ENCODE results near the gene TMEM161A. TPM values are rescaled to one million over a fixed set of nuclear protein-coding genes. Genes with fewer than 3 reads are reported as not detected.

TMEM161A gene
- total RNA-seq, 1 donor from 2014 or later, result 45.2 TPM

DNA sequence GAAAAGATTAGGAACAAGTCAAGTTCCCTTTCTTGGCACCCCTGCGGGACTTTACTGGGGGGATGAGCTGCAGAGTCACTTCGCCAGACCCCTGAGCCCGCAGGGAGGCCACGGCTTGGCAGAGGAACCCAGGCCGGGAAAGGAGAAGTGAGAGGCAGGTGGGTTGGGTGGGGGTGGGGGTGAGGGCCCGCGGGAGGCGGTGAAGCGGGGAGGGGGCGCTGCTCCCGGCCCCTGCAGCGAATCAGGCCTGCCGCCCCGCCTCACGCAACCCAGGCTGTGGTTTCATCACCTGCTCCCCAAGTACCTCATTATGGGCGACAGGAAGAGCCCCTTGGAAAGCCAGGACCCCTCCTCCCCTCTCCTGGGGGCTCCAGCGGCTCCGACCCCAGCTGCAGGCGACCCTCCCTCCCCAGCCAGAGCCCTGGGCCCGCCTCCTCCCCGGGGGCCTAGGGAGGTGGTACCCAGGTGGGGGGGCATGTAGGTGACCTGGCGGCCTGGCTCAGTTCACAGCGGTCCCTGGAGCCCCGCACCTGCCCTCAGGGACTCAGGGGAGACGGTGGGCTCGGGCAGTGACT, 22.3 kb upstream of the TMEM161A start:
- TF ChIP-seq, protein P1, sequence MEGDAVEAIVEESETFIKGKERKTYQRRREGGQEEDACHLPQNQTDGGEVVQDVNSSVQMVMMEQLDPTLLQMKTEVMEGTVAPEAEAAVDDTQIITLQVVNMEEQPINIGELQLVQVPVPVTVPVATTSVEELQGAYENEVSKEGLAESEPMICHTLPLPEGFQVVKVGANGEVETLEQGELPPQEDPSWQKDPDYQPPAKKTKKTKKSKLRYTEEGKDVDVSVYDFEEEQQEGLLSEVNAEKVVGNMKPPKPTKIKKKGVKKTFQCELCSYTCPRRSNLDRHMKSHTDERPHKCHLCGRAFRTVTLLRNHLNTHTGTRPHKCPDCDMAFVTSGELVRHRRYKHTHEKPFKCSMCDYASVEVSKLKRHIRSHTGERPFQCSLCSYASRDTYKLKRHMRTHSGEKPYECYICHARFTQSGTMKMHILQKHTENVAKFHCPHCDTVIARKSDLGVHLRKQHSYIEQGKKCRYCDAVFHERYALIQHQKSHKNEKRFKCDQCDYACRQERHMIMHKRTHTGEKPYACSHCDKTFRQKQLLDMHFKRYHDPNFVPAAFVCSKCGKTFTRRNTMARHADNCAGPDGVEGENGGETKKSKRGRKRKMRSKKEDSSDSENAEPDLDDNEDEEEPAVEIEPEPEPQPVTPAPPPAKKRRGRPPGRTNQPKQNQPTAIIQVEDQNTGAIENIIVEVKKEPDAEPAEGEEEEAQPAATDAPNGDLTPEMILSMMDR (conservative IDR thresholded peaks at IDR 0.05), result no peak
- Mint-ChIP-seq H3K27me3 (no peaks in the 10 kb centered on the region), H3K36me3 (no peaks in the 10 kb centered on the region), H3K27ac (no peak overlapping the region), H3K9me3 (no peaks in the 10 kb centered on the region), H3K4me3 (no peak overlapping the region), H3K4me1 (ENCODE audit: unreplicated experiment) (no peaks in the 10 kb centered on the region)
- DNase-seq (ENCODE audit: extremely low spot score, unreplicated experiment), result no peak

DNA sequence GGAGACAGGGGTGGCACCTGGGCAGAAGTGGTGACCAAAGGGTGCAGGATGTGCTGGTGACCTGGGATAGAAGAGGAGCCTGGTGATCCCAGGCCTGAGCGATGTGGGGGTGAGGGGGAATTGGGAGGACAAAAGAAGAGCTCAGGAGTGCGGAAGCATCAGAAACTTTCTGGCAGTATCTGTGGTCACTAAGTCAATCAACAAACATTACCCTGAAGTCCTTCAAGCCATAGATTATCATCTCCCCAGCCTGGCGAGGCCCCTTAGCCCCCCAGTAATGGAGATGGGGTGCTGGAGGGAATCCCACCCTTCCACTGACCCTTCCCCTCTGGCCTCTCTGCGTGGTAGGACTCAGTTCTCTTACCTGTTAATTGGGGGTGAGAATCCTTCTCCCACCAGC, 21.3 kb upstream of the TMEM161A start:
- TF ChIP-seq, protein P1 (conservative IDR thresholded peaks at IDR 0.05), result no peak
- H3K9me3 Mint-ChIP-seq, result no peaks in the 10 kb centered on the region
- no peak for DNase-seq (ENCODE audit: extremely low spot score, unreplicated experiment)
- H3K27ac Mint-ChIP-seq, result no peak overlapping the region
- no peaks in the 10 kb centered on the region for H3K36me3 Mint-ChIP-seq
- no peaks in the 10 kb centered on the region for H3K27me3 Mint-ChIP-seq
- no peak overlapping the region for H3K4me3 Mint-ChIP-seq
- H3K4me1 Mint-ChIP-seq (ENCODE audit: unreplicated experiment), result no peaks in the 10 kb centered on the region

DNA sequence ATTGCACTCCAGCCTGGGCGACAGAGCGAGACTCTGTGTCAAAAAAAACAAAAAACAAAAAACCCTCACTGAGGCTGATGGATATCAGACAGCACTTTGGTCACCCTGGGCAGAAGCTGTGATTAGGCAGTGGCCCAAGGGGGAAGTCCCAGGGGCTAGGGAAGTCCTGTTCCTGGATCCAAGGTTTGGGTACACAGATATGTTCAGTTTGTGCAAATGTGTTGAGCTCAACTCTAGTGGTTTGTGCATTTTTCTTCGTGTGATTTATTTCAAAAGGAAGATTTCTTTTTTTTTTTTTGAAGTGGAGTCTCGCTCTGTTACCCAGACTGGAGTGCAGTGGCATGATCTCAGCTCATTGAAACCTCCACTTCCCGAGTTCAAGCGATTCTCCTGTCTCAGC, 19.5 kb upstream of the TMEM161A start:
- Mint-ChIP-seq H3K4me1 (ENCODE audit: unreplicated experiment) (no peaks in the 10 kb centered on the region), H3K4me3 (no peak overlapping the region), H3K27ac (no peak overlapping the region), H3K36me3 (no peaks in the 10 kb centered on the region), H3K27me3 (no peaks in the 10 kb centered on the region), H3K9me3 (no peaks in the 10 kb centered on the region)
- TF ChIP-seq, protein P1 (conservative IDR thresholded peaks at IDR 0.05), result no peak
- no peak for DNase-seq (ENCODE audit: extremely low spot score, unreplicated experiment)

DNA sequence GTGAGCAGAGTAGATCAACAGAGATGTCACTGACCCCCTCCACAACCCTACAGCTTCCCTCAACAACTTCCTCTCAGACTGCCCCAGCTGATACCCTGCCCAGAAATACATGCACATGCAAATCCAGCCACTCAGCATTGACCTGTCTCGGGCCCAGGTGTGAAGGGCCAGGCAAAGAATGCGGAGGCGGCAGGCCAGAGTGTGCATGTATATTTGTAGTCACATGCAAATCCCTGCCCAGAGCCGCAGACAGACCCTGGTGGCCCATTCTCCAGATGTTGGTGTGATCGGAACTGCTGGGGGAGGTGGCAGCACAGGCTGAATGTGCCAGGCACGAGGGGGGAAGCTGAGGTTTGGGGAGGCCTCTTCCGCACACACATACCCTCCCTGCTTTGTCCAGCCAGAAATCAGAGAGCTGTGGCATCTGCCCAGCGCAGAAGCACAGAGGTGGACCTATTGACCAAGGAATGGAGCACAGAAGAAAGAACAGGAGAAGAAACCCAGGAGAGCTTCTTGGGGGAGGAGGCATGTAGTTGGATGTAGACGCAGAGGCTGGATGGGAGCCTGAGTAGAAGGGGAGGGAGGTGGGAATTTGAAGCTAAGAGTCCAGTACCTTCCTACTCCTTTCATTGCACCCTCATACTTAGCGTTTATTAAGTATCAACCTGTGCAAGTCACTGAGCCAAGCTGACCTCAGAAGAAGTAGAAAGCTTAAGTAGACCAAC, 17.4 kb upstream of the TMEM161A start:
- TF ChIP-seq, protein P1 (conservative IDR thresholded peaks at IDR 0.05), result no peak
- DNase-seq (ENCODE audit: extremely low spot score, unreplicated experiment), result no peak
- Mint-ChIP-seq H3K4me3 (no peak overlapping the region), H3K27ac (no peak overlapping the region), H3K9me3 (no peaks in the 10 kb centered on the region), H3K36me3 (no peaks in the 10 kb centered on the region), H3K27me3 (no peaks in the 10 kb centered on the region), H3K4me1 (ENCODE audit: unreplicated experiment) (no peaks in the 10 kb centered on the region)

DNA sequence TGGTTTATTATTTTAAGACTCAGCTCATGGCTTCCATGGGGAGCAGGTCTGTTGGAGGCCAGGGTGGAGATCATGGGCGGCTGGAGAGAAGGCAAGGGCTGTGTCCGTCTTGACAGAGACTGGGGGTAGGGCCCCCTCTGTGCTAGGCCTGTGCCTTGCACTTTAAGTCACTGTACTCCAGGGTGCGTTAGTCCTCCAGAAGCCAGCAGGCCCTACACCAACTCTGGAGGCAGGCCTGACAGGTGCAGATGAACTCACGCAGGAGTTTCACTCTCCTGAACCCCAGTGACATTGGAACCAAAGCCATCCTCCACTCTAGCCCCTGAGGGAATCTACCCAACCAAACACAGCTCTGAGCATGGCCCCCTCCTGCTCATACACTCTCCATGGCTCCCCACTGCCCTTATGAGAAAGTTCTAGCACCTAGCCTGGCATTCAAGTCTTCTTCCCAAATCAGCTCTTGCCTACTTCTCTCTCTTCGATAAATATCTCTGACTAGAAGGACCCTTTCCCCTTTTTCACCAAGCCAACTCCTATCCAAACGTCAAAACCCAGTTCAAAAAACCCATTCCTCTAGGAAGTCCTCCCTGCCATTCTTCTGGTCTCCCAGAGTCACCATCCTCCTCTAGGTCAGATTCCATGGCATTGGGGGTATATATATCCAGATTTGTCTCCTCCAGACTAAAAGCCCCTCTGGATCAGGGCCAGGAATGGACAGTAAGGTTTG, 16.7 kb upstream of the TMEM161A start:
- no peak for DNase-seq (ENCODE audit: extremely low spot score, unreplicated experiment)
- Mint-ChIP-seq H3K9me3 (no peaks in the 10 kb centered on the region), H3K36me3 (no peaks in the 10 kb centered on the region), H3K4me3 (no peak overlapping the region), H3K4me1 (ENCODE audit: unreplicated experiment) (no peaks in the 10 kb centered on the region), H3K27me3 (no peaks in the 10 kb centered on the region), H3K27ac (no peak overlapping the region)
- TF ChIP-seq, protein P1 (conservative IDR thresholded peaks at IDR 0.05), result no peak
